ENCODE results near the gene SNAPIN. TPM values are rescaled to one million over a fixed set of nuclear protein-coding genes. Genes with fewer than 3 reads are reported as not detected.
A peak's percentile ranks its signal among the peaks of the same experiment; 100 is the strongest.

SNAPIN gene
- total and polyA plus RNA-seq, 4 donors, result 26.3 to 38.1 (median 33.6) TPM

- H3K4me3 ChIP-seq, result peak within 1 kb of the TSS; percentile 10
- H3K27me3 ChIP-seq (ENCODE audit: control insufficient read depth in 3 of 3, insufficient read depth in 3 of 3, low read length in 2 of 3), result no peaks in the 10 kb centered on the region
- peak in 2 of 3 donors; percentile 59 to 67 for DNase-seq
- no peaks in the 10 kb centered on the region for H3K9me3 ChIP-seq (ENCODE audit: control insufficient read depth in 4 of 4, insufficient read depth in 3 of 4, low read length in 3 of 4)
- TF ChIP-seq CTCF (IDR thresholded peaks at IDR 0.05; ENCODE audit: control extremely low read depth, extremely low read depth), result no peak
- peak within 1 kb of the TSS in 1 of 2 donors; percentile 26 for H3K9ac ChIP-seq (ENCODE audit: insufficient read depth in 1 of 2, low read length in 2 of 2)
- H3K4me1 ChIP-seq (ENCODE audit: control insufficient read depth in 5 of 5, insufficient read depth in 5 of 5, low read length in 5 of 5), result peaks cover 0 to 35% (median 11%) of the 10 kb centered on the region in 5 donors
- 52 to 64% methylated on average over 10 of the region's 10 CpGs for WGBS, 2 donors
- peak within 1 kb of the TSS; percentile 10 to 49 for H3K27ac ChIP-seq (ENCODE audit: low read depth in 1 of 2, low read length in 1 of 2)
- peak; percentile 48 for ATAC-seq (ENCODE audit: insufficient read depth, low FRiP score)
- H3K36me3 ChIP-seq (ENCODE audit: control insufficient read depth in 4 of 4, insufficient read depth in 4 of 4, low read length in 4 of 4), result peaks cover 1 to 4% (median 3%) of the 10 kb centered on the region in 4 donors
Observed at GRCh38 chr1:153616144-153616916, 42.2 kb upstream of the SNAPIN start, which contains the start of gene S100A14. S100A14 (minus strand) TSS chr1:153616325; CDS start chr1:153615858, 467 bp downstream.

- Histone ChIP-seq H3K36me3 (ENCODE audit: control insufficient read depth in 4 of 4, insufficient read depth in 4 of 4, low read length in 4 of 4) (peaks cover 1 to 4% (median 3%) of the 10 kb centered on the region in 4 donors), H3K4me3 (no peak overlapping the region), H3K4me1 (ENCODE audit: control insufficient read depth in 5 of 5, insufficient read depth in 5 of 5, low read length in 5 of 5) (peaks cover 0 to 29% (median 11%) of the 10 kb centered on the region in 5 donors), H3K27me3 (ENCODE audit: control insufficient read depth in 3 of 3, insufficient read depth in 3 of 3, low read length in 2 of 3) (no peaks in the 10 kb centered on the region), H3K9me3 (ENCODE audit: control insufficient read depth in 4 of 4, insufficient read depth in 3 of 4, low read length in 3 of 4) (no peaks in the 10 kb centered on the region), H3K27ac (ENCODE audit: low read depth in 1 of 2, low read length in 1 of 2) (peak overlapping the region; percentile 10 to 49), H3K9ac (ENCODE audit: insufficient read depth in 1 of 2, low read length in 2 of 2) (peak overlapping the region in 1 of 2 donors; percentile 26)
- 58 to 93% methylated on average over 5 of the region's 5 CpGs for WGBS, 2 donors
- no peak for TF ChIP-seq CTCF (IDR thresholded peaks at IDR 0.05; ENCODE audit: control extremely low read depth, extremely low read depth)
- DNase-seq, result peak; percentile 63 to 84 (median 64)
- no peak for ATAC-seq (ENCODE audit: insufficient read depth, low FRiP score)
Observed at GRCh38 chr1:153616917-153617311, 41.6 kb upstream of the SNAPIN start.

- TF ChIP-seq CTCF (IDR thresholded peaks at IDR 0.05; ENCODE audit: control extremely low read depth, extremely low read depth), result peak; percentile 65
- no peak overlapping the region for H3K4me3 ChIP-seq
- ATAC-seq (ENCODE audit: insufficient read depth, low FRiP score) (no peak), DNase-seq (peak in 1 of 3 donors; percentile 74)
- H3K36me3 ChIP-seq (ENCODE audit: control insufficient read depth in 4 of 4, insufficient read depth in 4 of 4, low read length in 4 of 4), result peaks cover 2 to 5% (median 3%) of the 10 kb centered on the region in 4 donors
- H3K27me3 ChIP-seq (ENCODE audit: control insufficient read depth in 3 of 3, insufficient read depth in 3 of 3, low read length in 2 of 3), result no peaks in the 10 kb centered on the region
- peaks cover 0 to 27% (median 11%) of the 10 kb centered on the region in 5 donors for H3K4me1 ChIP-seq (ENCODE audit: control insufficient read depth in 5 of 5, insufficient read depth in 5 of 5, low read length in 5 of 5)
- H3K9me3 ChIP-seq (ENCODE audit: control insufficient read depth in 4 of 4, insufficient read depth in 3 of 4, low read length in 3 of 4), result no peaks in the 10 kb centered on the region
- WGBS, 2 donors, result 6 to 30% methylated on average over 6 of the region's 6 CpGs
- H3K27ac ChIP-seq (ENCODE audit: low read depth in 1 of 2, low read length in 1 of 2), result peak overlapping the region in 1 of 2 donors; percentile 49
- H3K9ac ChIP-seq (ENCODE audit: insufficient read depth in 1 of 2, low read length in 2 of 2), result no peak overlapping the region
Observed at GRCh38 chr1:153617663-153618062, 40.8 kb upstream of the SNAPIN start.

Data from lung (tissue), 12 donors.